ENCODE results near the gene TIMM10.
A peak's percentile ranks its signal among the peaks of the same experiment; 100 is the strongest.

TIMM10 gene

GRCh38 chr11:57502870-57503269 lies 27.7 kb downstream of the TIMM10 start:
- DNase-seq (no peak), ATAC-seq (no peak)

- ATAC-seq = no peak
These were observed 28.2 kb downstream of the TIMM10 start for GRCh38 chr11:57502376-57502775.

GRCh38 chr11:57501953-57502352 lies 28.6 kb downstream of the TIMM10 start:
- no peak for ATAC-seq
- DNase-seq = no peak

More at GRCh38 chr11:57502376-57502775, 28.2 kb downstream of the TIMM10 start:
- no peak for DNase-seq

- ATAC-seq (no peak), DNase-seq (no peak)
These were observed 29.6 kb downstream of the TIMM10 start for GRCh38 chr11:57500926-57501325.

- DNase-seq (no peak), ATAC-seq (no peak)
These were observed 30.0 kb downstream of the TIMM10 start for GRCh38 chr11:57500515-57500914.

GRCh38 chr11:57499983-57500461 lies 30.5 kb downstream of the TIMM10 start:
- DNase-seq (no peak), ATAC-seq (no peak)

- peak; percentile 85 for ATAC-seq
These were observed 31.1 kb downstream of the TIMM10 start for GRCh38 chr11:57499413-57499982.

GRCh38 chr11:57498540-57498939 lies 32.0 kb downstream of the TIMM10 start:
- no peak for DNase-seq
- no peak for ATAC-seq

More at GRCh38 chr11:57499413-57499982, 31.1 kb downstream of the TIMM10 start:
- peak; percentile 66 for DNase-seq

GRCh38 chr11:57497303-57498247 lies 33.0 kb downstream of the TIMM10 start:
- DNase-seq = no peak
- ATAC-seq = no peak

- DNase-seq (no peak), ATAC-seq (no peak)
These were observed 34.3 kb downstream of the TIMM10 start for GRCh38 chr11:57496109-57496820.

- ATAC-seq (peak; percentile 68), DNase-seq (peak; percentile 82)
These were observed 36.7 kb downstream of the TIMM10 start for GRCh38 chr11:57493507-57494503.

- peak; percentile 48 for ATAC-seq
These were observed 39.0 kb downstream of the TIMM10 start for GRCh38 chr11:57491371-57492061.

GRCh38 chr11:57490456-57491248 lies 39.9 kb downstream of the TIMM10 start:
- DNase-seq (no peak), ATAC-seq (no peak)

More at GRCh38 chr11:57491371-57492061, 39.0 kb downstream of the TIMM10 start:
- DNase-seq = peak; percentile 70

GRCh38 chr11:57487920-57488659 lies 42.5 kb downstream of the TIMM10 start:
- ATAC-seq = no peak
- no peak for DNase-seq

- ATAC-seq (no peak), DNase-seq (no peak)
These were observed 43.4 kb downstream of the TIMM10 start for GRCh38 chr11:57487021-57487778.

- no peak for DNase-seq
- no peak for ATAC-seq
These were observed 45.1 kb downstream of the TIMM10 start for GRCh38 chr11:57485217-57485990.

- DNase-seq = no peak
- ATAC-seq = no peak
These were observed 46.3 kb downstream of the TIMM10 start for GRCh38 chr11:57484141-57484710.

All from stimulated activated naive CD8-positive, alpha-beta T cell treated with anti-CD3 and anti-CD28 coated beads, Interleukin-15, Interleukin-2, amounts not matched to agents 100 U/mL and 50 U/mL, for 24 hours (primary cell).